HepG2 (cell line): ENCODE data around the gene KIAA1217.

ENCODE experiments used
- ARHGAP35 ChIP-seq: sonication (generic); formaldehyde crosslinking; IDR thresholded peaks from 2 replicates; pipeline ENCODE4 v1.9.0; 2022; ENCODE audit warnings: mild to moderate bottlenecking, inconsistent platforms, moderate library complexity, missing genetic modification reagents, borderline replicate concordance
- BCL6 ChIP-seq: IDR thresholded peaks from 2 replicates; pipeline ENCODE4 v1.6.1; 2016; ENCODE audit warnings: missing genetic modification reagents, missing compliant biosample characterization
- CTCF ChIP-seq: sonication (generic); formaldehyde crosslinking; IDR thresholded peaks from 2 replicates; pipeline ENCODE4 v1.5.0; 2020; ENCODE audit warnings: mild to moderate bottlenecking, missing genetic modification reagents, moderate library complexity
- E2F1 ChIP-seq: sonication (generic); formaldehyde crosslinking; IDR thresholded peaks from 2 replicates; pipeline ENCODE4 v1.5.0; 2020; ENCODE audit warnings: missing genetic modification reagents
- EP300 ChIP-seq, 3 experiments: sonication (generic) in 1 of 3; formaldehyde crosslinking in 1 of 3; IDR thresholded peaks; 2 replicates each; pipeline versions ENCODE4 v1.5.1 to v1.6.1; 2011 to 2020; ENCODE audit warnings: low read depth in 2 of 3, low read length in 2 of 3, borderline replicate concordance in 1 of 3, improper control_type of control experiment in 1 of 3, mild to moderate bottlenecking in 1 of 3, missing genetic modification reagents in 1 of 3, moderate library complexity in 1 of 3
- EZH2 ChIP-seq: conservative IDR thresholded peaks from 2 replicates; pipeline ENCODE4 v1.6.1; 2012; ENCODE audit warnings: mild to moderate bottlenecking, low read depth, low read length, moderate library complexity
- HDAC6 ChIP-seq: fragments of 200-600 bp; sonication (generic); IDR thresholded peaks from 2 replicates; pipeline ENCODE4 v1.7.0; 2017; ENCODE audit warnings: mild to moderate bottlenecking, antibody characterized with exemption, low read length, low read depth
- HMG20B ChIP-seq: conservative IDR thresholded peaks from 2 replicates; pipeline ENCODE4 v1.6.1; 2016; ENCODE audit warnings: missing genetic modification reagents, missing compliant biosample characterization
- MXI1 ChIP-seq: IDR thresholded peaks from 3 replicates; pipeline ENCODE4 v1.6.1; 2012; ENCODE audit warnings: low read depth, low read length, inconsistent platforms, borderline replicate concordance
- MYNN ChIP-seq: sonication (generic); formaldehyde crosslinking; IDR thresholded peaks from 2 replicates; pipeline ENCODE4 v1.4.0; 2020; ENCODE audit warnings: mild to moderate bottlenecking, low read depth, missing genetic modification reagents
- ZNF281 ChIP-seq: sonication (generic); formaldehyde crosslinking; IDR thresholded peaks from 2 replicates; pipeline ENCODE4 v1.4.0; 2020; ENCODE audit warnings: missing genetic modification reagents, borderline replicate concordance

- TF ChIP-seq MXI1: no peak
- no peak for TF ChIP-seq EP300 (IDR thresholded peaks at IDR 0.05; ENCODE audit: low read depth in 2 of 2, low read length in 2 of 2)
- TF ChIP-seq EP300 (CRISPR knock-in tag; IDR thresholded peaks at IDR 0.05; ENCODE audit: borderline replicate concordance): no peak
- TF ChIP-seq ARHGAP35 (CRISPR knock-in tag): no peak
- TF ChIP-seq HDAC6: no peak
- TF ChIP-seq EZH2: no peak
- TF ChIP-seq MYNN: no peak
- TF ChIP-seq CTCF: no peak
- TF ChIP-seq BCL6 (CRISPR knock-in tag): no peak
- TF ChIP-seq ZNF281 (CRISPR knock-in tag): no peak
- TF ChIP-seq HMG20B (CRISPR knock-in tag): no peak
- TF ChIP-seq E2F1: no peak
These were observed 359.1 kb downstream of the KIAA1217 start for GRCh38 chr10:24568042-24568441.
